Gastroesophageal sphincter (tissue), 3 donors: ENCODE results near the gene STYK1.

ENCODE experiments used
- CTCF ChIP-seq, 4 experiments: fragments of 200-600 bp in 2 of 4; fragments of 450-650 bp in 2 of 4; sonication (generic) in 1 of 4; IDR thresholded peaks; one replicate each; pipeline ENCODE4 v1.5.1; 2017 to 2019; ENCODE audit warnings: antibody characterized with exemption in 4 of 4, mild to moderate bottlenecking in 2 of 4, moderate library complexity in 2 of 4
- EP300 ChIP-seq: sonication (generic); formaldehyde crosslinking; IDR thresholded peaks from one replicate; pipeline ENCODE4 v1.6.1; 2017; ENCODE audit warnings: antibody characterized with exemption, mild to moderate bottlenecking
- POLR2A ChIP-seq, 2 donors: fragments of 450-650 bp; IDR thresholded peaks; one replicate each; pipeline ENCODE4 v1.6.1; 2017; ENCODE audit warnings: antibody characterized with exemption in 2 of 2, mild to moderate bottlenecking in 2 of 2, moderate library complexity in 1 of 2

DNA sequence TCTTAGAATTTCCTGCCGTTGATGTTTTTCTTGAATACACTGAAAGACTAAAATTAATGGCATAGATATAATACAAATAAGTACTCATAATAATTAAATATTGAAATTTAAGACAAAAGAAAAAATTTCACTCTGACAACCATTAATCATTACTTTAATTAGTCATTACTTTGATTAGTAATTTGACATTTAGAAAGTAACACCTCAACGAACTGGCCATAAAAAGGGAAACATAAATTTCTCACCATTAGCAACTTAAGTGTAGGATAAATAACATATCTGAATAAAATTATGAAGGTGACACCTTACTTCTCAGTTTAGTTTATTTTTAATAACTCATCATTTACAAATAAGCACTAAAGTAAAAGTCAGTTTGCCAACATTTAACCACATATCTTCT, 78.0 kb downstream of the STYK1 start:
- TF ChIP-seq CTCF (IDR thresholded peaks at IDR 0.05) (no peak), POLR2A (IDR thresholded peaks at IDR 0.05) (no peak), EP300 (no peak)
